WI38 (cell line): ENCODE results near the gene EPHB2.

Source experiments
- H3K4me3 ChIP-seq: 2 replicates; pipeline ENCODE4 v1.5.1; 2011; ENCODE audit warnings: low read depth, mild to moderate bottlenecking, control low read depth, low read length
- CTCF ChIP-seq: IDR thresholded peaks from 2 replicates; pipeline ENCODE4 v1.5.1; 2012; ENCODE audit warnings: low read depth, mild to moderate bottlenecking, control low read depth, low read length

Gene EPHB2

GRCh38 chr1:22767852-22768251 lies 57.2 kb downstream of the EPHB2 start:
- no peak overlapping the region for H3K4me3 ChIP-seq
- TF ChIP-seq CTCF: no peak

- no peak overlapping the region for H3K4me3 ChIP-seq
- no peak for TF ChIP-seq CTCF
Measured at GRCh38 chr1:22769932-22770331, 59.3 kb downstream of the EPHB2 start.

- no peak for TF ChIP-seq CTCF
- H3K4me3 ChIP-seq: no peak overlapping the region
Measured at GRCh38 chr1:22772014-22772413, 61.4 kb downstream of the EPHB2 start.

- TF ChIP-seq CTCF: no peak
- no peak overlapping the region for H3K4me3 ChIP-seq
Measured at GRCh38 chr1:22773981-22774832, 63.6 kb downstream of the EPHB2 start.

- TF ChIP-seq CTCF: no peak
Measured at GRCh38 chr1:22774833-22775182, 64.2 kb downstream of the EPHB2 start.

GRCh38 chr1:22775478-22775877 lies 64.8 kb downstream of the EPHB2 start:
- no peak for TF ChIP-seq CTCF

More at GRCh38 chr1:22774833-22775182, 64.2 kb downstream of the EPHB2 start:
- no peak overlapping the region for H3K4me3 ChIP-seq

GRCh38 chr1:22776035-22776613 lies 65.5 kb downstream of the EPHB2 start:
- no peak for TF ChIP-seq CTCF
- H3K4me3 ChIP-seq: no peak overlapping the region

More at GRCh38 chr1:22775478-22775877, 64.8 kb downstream of the EPHB2 start:
- H3K4me3 ChIP-seq: no peak overlapping the region
